Lower leg skin (tissue), 3 donors: ENCODE results near the gene SSTR4.

Source experiments
- CTCF ChIP-seq, 3 donors: fragments of 450-650 bp; IDR thresholded peaks; one replicate each; pipeline ENCODE4 v1.5.1; 2016; ENCODE audit warnings: antibody characterized with exemption in 3 of 3, mild to moderate bottlenecking in 3 of 3, moderate library complexity in 2 of 3
- POLR2A ChIP-seq, 2 donors: fragments of 450-650 bp; IDR thresholded peaks; one replicate each; pipeline ENCODE4 v1.6.1; 2016 to 2017; ENCODE audit warnings: antibody characterized with exemption in 2 of 2, mild to moderate bottlenecking in 1 of 2, moderate library complexity in 1 of 2

DNA sequence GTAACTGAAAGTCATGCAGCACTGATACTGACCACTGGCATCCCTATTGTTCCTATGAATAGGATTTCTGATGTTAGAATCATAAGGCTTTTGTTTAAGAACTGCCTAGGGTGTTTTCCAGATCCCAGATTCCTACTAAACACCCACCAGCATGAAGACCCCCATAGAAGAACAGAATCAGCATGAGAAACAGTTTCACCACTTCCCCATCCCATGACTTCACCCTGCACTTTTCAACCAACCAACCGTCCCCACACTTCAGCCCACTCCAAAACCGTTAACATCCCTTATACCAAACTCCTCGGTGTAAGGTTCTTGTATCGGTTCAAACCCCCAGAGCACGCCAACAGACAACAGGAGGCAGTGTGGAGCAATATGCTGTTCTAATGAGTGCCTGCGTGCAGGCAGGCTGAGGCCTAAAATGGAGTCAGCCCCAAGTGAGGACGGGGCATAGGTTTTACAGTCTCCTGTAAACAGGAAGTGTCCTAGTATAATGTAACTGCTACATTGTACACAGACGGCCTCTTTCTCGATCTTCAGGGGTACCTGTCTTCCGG, 11.4 kb upstream of the SSTR4 start:
- TF ChIP-seq CTCF (IDR thresholded peaks at IDR 0.05) (no peak), POLR2A (IDR thresholded peaks at IDR 0.05) (no peak)
